GM23248 (cell line): Measurements from ENCODE around the gene ANKRD42. TPM values are rescaled to one million over a fixed set of nuclear protein-coding genes. Genes with fewer than 3 reads are reported as not detected.

Experiments
- DNase-seq: peaks from one replicate; pipeline ENCODE4 v3.0.0-alpha.2; 2015
- H2AFZ ChIP-seq: fragments of 200-600 bp; sonication (generic); 2 replicates; pipeline ENCODE4 v1.6.1; 2016; ENCODE audit warnings: antibody characterized with exemption
- H3F3A ChIP-seq: fragments of 200-600 bp; sonication (generic); 2 replicates; pipeline ENCODE4 v1.6.1; 2016; ENCODE audit warnings: mild to moderate bottlenecking, antibody characterized with exemption, mixed run types; ENCODE audit not compliant: insufficient read depth
- H3K27ac ChIP-seq: fragments of 200-600 bp; sonication (generic); 2 replicates; pipeline ENCODE4 v1.5.1; 2016; ENCODE audit warnings: mild to moderate bottlenecking
- H3K27me3 ChIP-seq: fragments of 200-600 bp; sonication (generic); replicated peaks from 2 replicates; pipeline ENCODE4 v1.6.1; 2016; ENCODE audit warnings: mild to moderate bottlenecking; ENCODE audit not compliant: insufficient read depth
- H3K36me3 ChIP-seq: fragments of 200-600 bp; sonication (generic); 2 replicates; pipeline ENCODE4 v1.6.1; 2016; ENCODE audit warnings: low read depth, mild to moderate bottlenecking
- H3K4me1 ChIP-seq: fragments of 200-600 bp; sonication (generic); 2 replicates; pipeline ENCODE4 v1.6.1; 2016; ENCODE audit warnings: mild to moderate bottlenecking; ENCODE audit not compliant: insufficient read depth
- H3K4me2 ChIP-seq: fragments of 200-600 bp; sonication (generic); one replicate; pipeline ENCODE4 v1.6.1; 2016; ENCODE audit warnings: mild to moderate bottlenecking; ENCODE audit not compliant: unreplicated experiment
- H3K4me3 ChIP-seq: fragments of 200-600 bp; sonication (generic); 2 replicates; pipeline ENCODE4 v1.5.1; 2016; ENCODE audit warnings: mild to moderate bottlenecking
- H3K79me2 ChIP-seq: fragments of 200-600 bp; sonication (generic); 2 replicates; pipeline ENCODE4 v1.6.1; 2016; ENCODE audit warnings: mild to moderate bottlenecking; ENCODE audit not compliant: insufficient read depth
- H3K9ac ChIP-seq: fragments of 200-600 bp; sonication (generic); 2 replicates; pipeline ENCODE4 v1.6.1; 2016; ENCODE audit warnings: mild to moderate bottlenecking
- H3K9me2 ChIP-seq: fragments of 200-600 bp; sonication (generic); 2 replicates; pipeline ENCODE4 v1.6.1; 2016; ENCODE audit warnings: mixed run types, mild to moderate bottlenecking, moderate library complexity; ENCODE audit not compliant: insufficient read depth
- H3K9me3 ChIP-seq: fragments of 200-600 bp; sonication (generic); one replicate; pipeline ENCODE4 v1.6.1; 2017; ENCODE audit warnings: low read depth
- H4K20me1 ChIP-seq: fragments of 200-600 bp; sonication (generic); 2 replicates; pipeline ENCODE4 v1.6.0; 2016; ENCODE audit not compliant: insufficient read depth
- EZH2 ChIP-seq: fragments of 200-600 bp; sonication (generic); IDR thresholded peaks from 2 replicates; pipeline ENCODE4 v1.6.1; 2018; ENCODE audit warnings: antibody characterized with exemption, mild to moderate bottlenecking; ENCODE audit not compliant: insufficient read depth, poor library complexity, severe bottlenecking
- EZH2phosphoT487 ChIP-seq: fragments of 200-600 bp; sonication (generic); IDR thresholded peaks from 2 replicates; pipeline ENCODE4 v1.6.1; 2018; ENCODE audit warnings: antibody characterized with exemption, moderate library complexity, mild to moderate bottlenecking, low read depth; ENCODE audit not compliant: insufficient read depth
- WGBS, 2 experiments: methylation state at CpG; one replicate each; pipeline ENCODE4 v1.1.6; 2015 to 2017; ENCODE audit warnings: low lambda C conversion rate in 2 of 2, low coverage in 1 of 2; ENCODE audit errors: missing lambda C conversion rate in 2 of 2; 5-methylcytosine and 5-hydroxymethylcytosine counted together
- in situ Hi-C: fragments of 300-500 bp; cut with MboI; formaldehyde crosslinking; loops from 2 replicates; pipeline ENCODE4 v1.15.0; 2020
- polyA plus RNA-seq: library from polyadenylated mRNA; unstranded; fragments of >200 nt; fragmentation: Nextera tagmentation; extraction: Ambion mirVana; gene quantifications from 2 replicates; pipeline ENCODE4 v1.2.1, GENCODE V29; 2016
- small RNA-seq: library from RNA; depleted of rRNA; stranded (forward); fragments of <200 nt; gene quantifications from one replicate; pipeline ENCODE3, GENCODE V24; 2014; ENCODE audit warnings: low read depth, low replicate concordance
- total RNA-seq: library from RNA; depleted of rRNA; stranded (reverse); fragments of >200 nt; shearing (Covaris generic); gene quantifications from 2 replicates; pipeline ENCODE4 v1.2.3, GENCODE V29; 2014; rRNA removed

ANKRD42 gene
- total and polyA plus RNA-seq, 2 experiments from 2014 or later = 17.6 to 17.8 TPM

- 92 to 94% methylated on average over 6 of the region's 6 CpGs for WGBS, 2 experiments
- Histone ChIP-seq H3K4me3 (no peak overlapping the region), H3F3A (peaks cover 7% of the 10 kb centered on the region; the same call in 1 of the 2 replicates), H3K36me3 (no peaks in the 10 kb centered on the region), H3K9ac (no peak overlapping the region), H3K4me2 (no peak overlapping the region), H3K27ac (no peak overlapping the region), H3K27me3 (no peaks in the 10 kb centered on the region), H3K4me1 (peaks cover 17% of the 10 kb centered on the region), H3K9me2 (no peaks in the 10 kb centered on the region), H2AFZ (no peak overlapping the region), H4K20me1 (no peaks in the 10 kb centered on the region), H3K9me3 (no peaks in the 10 kb centered on the region), H3K79me2 (peaks cover 29% of the 10 kb centered on the region)
- in situ Hi-C loops = loop anchor here (10.0 kb wide), 1 partner anchor 437 kb away; no protein-coding TSS in a partner anchor
- DNase-seq = no peak
- TF ChIP-seq EZH2phosphoT487 (no peak), EZH2 (no peak)
These were observed 94.1 kb downstream of the ANKRD42 start for GRCh38 chr11:83287631-83288030.

GRCh38 chr11:83292709-83293456 is 99.4 kb downstream of the ANKRD42 start:
- TF ChIP-seq EZH2 = no peak
- TF ChIP-seq EZH2phosphoT487 = no peak
- in situ Hi-C loops = loop anchor here (10.0 kb wide), 1 partner anchor 522 kb away; no protein-coding TSS in a partner anchor
- 0 out of 2 replicates have a peak overlapping the region, but pooled peaks have one; percentile 33 for H3K9ac ChIP-seq
- H3K4me2 ChIP-seq = peak overlapping the region; percentile 82
- H3K27me3 ChIP-seq = no peaks in the 10 kb centered on the region
- no peaks in the 10 kb centered on the region for H3K79me2 ChIP-seq
- H3K36me3 ChIP-seq = no peaks in the 10 kb centered on the region
- peak; percentile 93 for DNase-seq
- no peaks in the 10 kb centered on the region for H3K4me1 ChIP-seq
- 42% methylated on average over 7 of the region's 7 CpGs for WGBS, 2 experiments
- no peak overlapping the region for H3K27ac ChIP-seq
- H4K20me1 ChIP-seq = no peaks in the 10 kb centered on the region
- no peaks in the 10 kb centered on the region for H3F3A ChIP-seq
- H3K9me3 ChIP-seq = no peaks in the 10 kb centered on the region
- H3K4me3 ChIP-seq = peak overlapping the region; percentile 51; the same call in 1 of the 2 replicates
- H3K9me2 ChIP-seq = no peaks in the 10 kb centered on the region
- H2AFZ ChIP-seq = peak overlapping the region; percentile 76

- H3K79me2 ChIP-seq = no peaks in the 10 kb centered on the region
- no peak for DNase-seq
- in situ Hi-C loops = loop anchor here (10.0 kb wide), 1 partner anchor 521 kb away; no protein-coding TSS in a partner anchor
- WGBS, 2 experiments = 72 to 78% methylated on average over 4 of the region's 4 CpGs
- H3K27ac ChIP-seq = no peak overlapping the region
- H3K9me2 ChIP-seq = no peaks in the 10 kb centered on the region
- H3K9me3 ChIP-seq = no peaks in the 10 kb centered on the region
- H3K4me2 ChIP-seq = no peak overlapping the region
- TF ChIP-seq EZH2 (no peak), EZH2phosphoT487 (no peak)
- no peak overlapping the region for H3K4me3 ChIP-seq
- H3K4me1 ChIP-seq = no peaks in the 10 kb centered on the region
- no peak overlapping the region for H3K9ac ChIP-seq
- H3K27me3 ChIP-seq = no peaks in the 10 kb centered on the region
- no peaks in the 10 kb centered on the region for H4K20me1 ChIP-seq
- no peaks in the 10 kb centered on the region for H3K36me3 ChIP-seq
- H2AFZ ChIP-seq = no peak overlapping the region
- no peaks in the 10 kb centered on the region for H3F3A ChIP-seq
These were observed 99.9 kb downstream of the ANKRD42 start for GRCh38 chr11:83293457-83293774.

GRCh38 chr11:83294208-83294607 is 100.7 kb downstream of the ANKRD42 start:
- no peak overlapping the region for H3K4me2 ChIP-seq
- H4K20me1 ChIP-seq = no peaks in the 10 kb centered on the region
- 69 to 75% methylated on average over 4 of the region's 4 CpGs for WGBS, 2 experiments
- no peaks in the 10 kb centered on the region for H3F3A ChIP-seq
- no peaks in the 10 kb centered on the region for H3K9me2 ChIP-seq
- no peak overlapping the region for H3K27ac ChIP-seq
- no peaks in the 10 kb centered on the region for H3K4me1 ChIP-seq
- no peaks in the 10 kb centered on the region for H3K79me2 ChIP-seq
- in situ Hi-C loops = loop anchor here (10.0 kb wide), 1 partner anchor 521 kb away; no protein-coding TSS in a partner anchor
- H3K27me3 ChIP-seq = no peaks in the 10 kb centered on the region; the same call in 1 of the 2 replicates
- TF ChIP-seq EZH2 = no peak
- TF ChIP-seq EZH2phosphoT487 = no peak
- DNase-seq = no peak
- H3K36me3 ChIP-seq = no peaks in the 10 kb centered on the region
- H3K9me3 ChIP-seq = no peaks in the 10 kb centered on the region
- no peak overlapping the region for H2AFZ ChIP-seq
- H3K4me3 ChIP-seq = no peak overlapping the region
- no peak overlapping the region for H3K9ac ChIP-seq

Small RNA genes lying within 50 kb of the gene (small RNA-seq; reads per million reads assigned to genes)
- not detected for gene AP000873.5

Other genes with a start within 250 kb of the ANKRD42 start
- gene RAB30, start 121.8 kb upstream of the ANKRD42 start, total RNA-seq = 9.7 and 10.6 TPM in 2 replicates
- 12.1 and 14.0 TPM in 2 replicates for gene RAB30, start 121.8 kb upstream of the ANKRD42 start, polyA plus RNA-seq
- gene PCF11, start 36.6 kb upstream of the ANKRD42 start, total RNA-seq = 19.7 and 38.2 TPM in 2 replicates
- 7.4 and 9.1 TPM in 2 replicates for gene PCF11, start 36.6 kb upstream of the ANKRD42 start, polyA plus RNA-seq
- 49.9 and 53.1 TPM in 2 replicates for gene CCDC90B, start 92.7 kb downstream of the ANKRD42 start, total RNA-seq
- gene CCDC90B, start 92.7 kb downstream of the ANKRD42 start, polyA plus RNA-seq = 97.8 and 113 TPM in 2 replicates